HG02623 (cell line): ENCODE results near the gene SLC35G6.
"Not testable (repeated sequence)": the region's sequence is repeated elsewhere in the genome, so short reads cannot be mapped to it uniquely, and the experiment has no call there.

Source experiments
- ATAC-seq: cut with Tn5 transposase; IDR thresholded peaks from one replicate; pipeline ENCODE4 v1.9.1; 2021; ENCODE audit warnings: moderate library complexity; ENCODE audit not compliant: unreplicated experiment

The SLC35G6 gene

DNA sequence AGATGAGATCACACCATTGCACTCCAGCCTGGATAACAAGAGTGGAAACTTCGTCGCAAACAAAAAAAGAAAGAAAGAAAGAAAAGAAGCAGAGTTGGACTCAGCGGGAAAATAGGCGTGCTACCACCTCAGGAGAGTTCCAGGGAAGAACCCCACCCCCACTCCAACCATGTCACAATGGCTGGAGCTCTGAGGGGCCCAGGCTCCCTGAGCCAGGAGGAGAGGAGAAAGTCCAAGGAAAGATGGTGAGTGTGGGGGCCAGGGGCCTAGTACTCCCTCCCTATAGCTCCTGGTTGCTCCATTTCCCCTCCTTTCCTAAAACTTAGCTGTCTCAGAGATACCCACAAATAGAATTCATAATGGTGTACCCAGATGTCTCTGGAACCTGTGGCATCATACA is at the start of gene SLC35G6:
TSS of gene SLC35G6 (plus strand) at position 172 of the 400 bp plus-strand sequence. CDS start at position 243, 71 bp downstream.
- not testable (repeated sequence) for ATAC-seq

DNA sequence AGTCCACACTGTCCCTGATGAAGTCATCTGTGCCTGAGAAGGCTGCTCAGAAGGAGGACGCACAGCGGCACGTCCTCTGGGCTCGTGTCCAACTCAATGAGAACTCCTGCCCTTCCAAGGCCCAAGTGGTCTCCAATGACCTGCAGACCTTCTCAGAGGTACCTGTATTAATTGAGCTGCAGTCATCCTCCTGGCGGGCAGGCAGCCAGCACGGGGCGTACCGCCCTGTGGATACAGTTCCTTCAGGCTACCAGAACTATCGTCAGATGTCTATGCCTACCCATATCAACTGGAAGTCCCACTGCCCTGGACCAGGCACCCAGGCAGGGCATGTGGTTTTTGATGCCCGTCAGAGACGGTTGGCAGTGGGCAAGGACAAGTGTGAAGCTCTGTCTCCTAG is 49.0 kb upstream of the SLC35G6 start:
- ATAC-seq, result no peak

- ATAC-seq, result peak; percentile 3
Measured at GRCh38 chr17:7435676-7436555, 45.3 kb upstream of the SLC35G6 start.

DNA sequence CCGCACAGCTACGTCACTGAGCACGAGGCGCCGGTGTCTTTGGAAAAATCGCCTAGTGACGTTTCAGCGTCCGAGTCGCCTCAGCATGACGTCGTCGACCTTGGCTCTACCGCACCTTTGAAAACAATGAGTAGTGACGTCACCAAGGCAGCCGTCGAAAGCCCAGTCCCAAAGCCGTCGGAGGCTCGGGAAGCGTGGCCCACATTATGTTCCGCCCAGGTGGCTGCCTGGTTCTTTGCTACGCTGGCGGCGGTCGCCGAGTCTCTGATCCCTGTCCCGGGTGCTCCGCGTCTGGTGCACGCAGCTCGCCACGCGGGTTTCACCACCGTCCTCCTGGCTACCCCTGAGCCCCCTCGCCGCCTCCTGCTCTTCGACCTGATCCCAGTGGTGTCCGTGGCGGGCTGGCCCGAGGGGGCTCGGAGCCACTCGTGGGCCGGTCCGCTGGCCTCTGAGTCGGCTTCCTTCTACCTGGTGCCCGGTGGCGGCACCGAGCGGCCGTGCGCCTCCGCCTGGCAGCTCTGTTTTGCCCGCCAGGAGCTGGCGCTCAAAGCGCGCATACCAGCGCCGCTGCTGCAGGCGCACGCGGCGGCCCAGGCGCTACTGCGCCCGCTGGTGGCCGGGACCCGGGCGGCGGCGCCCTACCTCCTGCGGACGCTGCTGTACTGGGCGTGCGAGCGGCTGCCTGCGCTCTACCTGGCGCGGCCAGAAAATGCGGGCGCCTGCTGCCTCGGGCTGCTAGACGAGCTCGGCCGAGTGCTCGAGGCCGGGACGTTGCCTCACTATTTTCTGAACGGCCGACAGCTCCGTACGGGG is 44.5 kb upstream of the SLC35G6 start:
- no peak for ATAC-seq

DNA sequence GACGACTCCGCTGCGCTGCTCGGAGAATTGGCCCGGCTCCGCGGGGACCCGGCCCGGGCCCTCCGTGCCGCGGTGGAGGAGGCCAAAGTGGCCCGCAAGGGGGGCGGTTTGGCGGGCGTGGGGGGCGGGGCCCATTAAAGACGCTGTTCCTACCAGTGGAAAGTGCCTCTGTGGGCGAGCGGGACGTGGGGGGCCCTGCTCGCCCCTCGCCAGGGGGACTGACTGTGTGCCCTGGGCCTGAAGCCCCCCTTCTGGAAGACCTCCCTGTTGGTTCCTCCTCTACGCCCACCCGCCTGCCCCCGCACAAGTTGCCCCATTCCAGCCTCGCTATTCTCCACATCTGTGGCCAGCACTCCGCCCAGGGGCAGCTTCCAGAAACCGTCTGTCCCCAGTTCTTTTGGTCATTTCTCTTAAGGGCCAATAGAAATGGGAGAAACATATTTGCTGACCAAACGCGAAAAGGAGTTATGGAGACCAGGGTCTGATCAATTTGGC is 43.8 kb upstream of the SLC35G6 start:
- no peak for ATAC-seq

- ATAC-seq, result no peak
Measured at GRCh38 chr17:7437950-7438614, 43.2 kb upstream of the SLC35G6 start.

GRCh38 chr17:7438656-7439460 is 42.4 kb upstream of the SLC35G6 start:
- ATAC-seq, result no peak

- ATAC-seq, result no peak
Measured at GRCh38 chr17:7439462-7440112, 41.7 kb upstream of the SLC35G6 start, which contains the start of gene FGF11. Gene FGF11, plus strand, starts transcription at chr17:7439512. Its CDS starts 109 bp downstream, at chr17:7439621.

GRCh38 chr17:7440113-7440833 is 41.0 kb upstream of the SLC35G6 start:
- ATAC-seq, result no peak

GRCh38 chr17:7440834-7441195 is 40.4 kb upstream of the SLC35G6 start:
- no peak for ATAC-seq

DNA sequence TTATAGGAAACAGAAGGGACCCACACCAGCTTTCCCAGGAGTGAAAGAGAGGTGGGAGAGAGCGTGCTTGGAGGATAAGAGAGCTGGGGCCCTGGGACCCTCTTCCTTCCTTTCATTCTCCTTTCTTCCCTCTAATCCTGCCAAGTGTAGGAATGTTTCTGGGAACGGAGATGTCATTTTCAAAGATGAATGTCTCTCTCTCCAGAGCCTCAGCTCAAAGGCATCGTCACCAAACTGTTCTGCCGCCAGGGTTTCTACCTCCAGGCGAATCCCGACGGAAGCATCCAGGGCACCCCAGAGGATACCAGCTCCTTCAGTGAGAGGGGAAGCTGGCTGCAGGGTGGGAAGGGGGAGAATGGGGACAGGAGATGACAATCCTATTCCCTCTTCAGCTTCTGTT is 40.0 kb upstream of the SLC35G6 start:
- no peak for ATAC-seq

DNA sequence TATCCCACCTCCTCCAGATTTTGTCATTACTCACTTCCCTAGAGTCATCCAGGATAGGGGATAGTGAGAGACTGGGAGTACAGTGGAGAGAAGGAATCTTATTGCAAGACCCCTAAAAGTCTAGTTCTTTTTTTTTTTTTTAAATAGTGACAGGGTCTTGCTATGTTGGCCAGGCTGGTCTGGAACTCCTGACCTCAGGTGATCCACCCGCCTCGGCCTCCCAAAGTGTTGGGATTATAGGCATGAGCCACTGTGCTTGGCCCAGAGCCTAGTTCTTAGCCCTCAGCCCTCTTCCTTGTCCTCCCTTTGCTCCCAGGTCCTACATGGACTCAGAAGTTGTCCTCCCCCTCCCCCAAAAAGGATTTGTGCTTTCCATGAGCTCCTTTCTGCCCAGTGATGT is 39.1 kb upstream of the SLC35G6 start:
- ATAC-seq, result no peak

DNA sequence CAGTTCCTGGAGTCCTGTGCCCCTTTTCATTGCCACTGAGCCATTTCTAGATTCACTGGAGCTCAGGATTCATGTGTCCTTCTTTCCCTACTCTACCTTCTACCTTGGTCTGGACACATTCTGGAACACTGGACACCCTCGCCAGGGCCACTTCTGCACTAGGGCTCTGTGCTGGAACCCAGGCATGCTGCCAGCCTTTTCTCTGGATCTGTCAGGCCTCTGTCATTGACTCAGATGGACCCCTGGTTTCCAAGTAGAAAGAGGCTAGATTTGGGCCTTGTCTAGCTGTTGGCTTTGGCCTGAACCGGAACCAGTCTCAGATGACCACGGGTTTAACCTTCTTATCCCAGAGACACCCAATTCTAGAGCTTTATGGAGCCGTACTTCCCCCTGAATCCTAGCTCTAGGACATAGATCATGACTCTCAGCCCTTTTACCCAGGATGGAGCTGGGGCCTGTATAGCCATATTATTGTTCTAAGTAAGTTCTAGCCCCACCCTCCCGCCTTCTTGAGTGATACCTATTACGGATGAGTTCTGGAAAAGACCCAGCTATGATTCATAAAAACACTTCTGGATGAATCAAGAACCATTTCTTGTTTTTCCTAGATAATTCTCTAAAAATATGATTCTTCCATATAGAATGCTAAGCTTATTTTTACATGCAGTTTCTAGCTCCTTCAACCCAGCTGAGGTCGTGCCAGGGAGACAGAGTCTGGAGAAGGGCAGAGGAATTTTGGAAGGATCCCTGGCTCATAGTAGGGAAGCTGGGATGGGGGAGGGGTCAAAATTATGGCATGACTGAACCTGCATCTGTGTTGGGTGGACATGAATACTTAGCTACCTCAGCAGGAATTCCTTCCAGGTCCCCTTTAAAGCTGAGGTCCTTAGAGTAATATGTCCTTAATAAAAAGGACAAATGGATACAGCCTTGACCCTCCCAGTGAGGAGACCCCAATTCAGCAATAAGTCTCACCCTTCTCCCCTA is 37.5 kb upstream of the SLC35G6 start:
- ATAC-seq, result no peak

- no peak for ATAC-seq
Measured at GRCh38 chr17:7444682-7445618, 36.3 kb upstream of the SLC35G6 start, which contains the start of gene CHRNB1. Gene CHRNB1, plus strand, starts transcription at chr17:7445061. Its CDS starts 67 bp downstream, at chr17:7445128.

GRCh38 chr17:7445619-7445968 is 35.7 kb upstream of the SLC35G6 start:
- ATAC-seq, result no peak

- ATAC-seq, result no peak
Measured at GRCh38 chr17:7448461-7448860, 32.8 kb upstream of the SLC35G6 start.
